ENCODE results near the gene AGPAT3. TPM values are rescaled to one million over a fixed set of nuclear protein-coding genes. Genes with fewer than 3 reads are reported as not detected.
A peak's percentile ranks its signal among the peaks of the same experiment; 100 is the strongest.

The AGPAT3 gene
- total and polyA plus RNA-seq, 9 donors: 11.6 to 42.1 (median 31.9) TPM

GRCh38 chr21:43880111-43880985, 15.3 kb downstream of the AGPAT3 start:
- Histone ChIP-seq H3K36me3 (no peaks in the 10 kb centered on the region), H3K27me3 (no peaks in the 10 kb centered on the region), H3K27ac (no peak overlapping the region), H3K9me3 (no peaks in the 10 kb centered on the region), H3K4me3 (no peak overlapping the region), H3K4me1 (ENCODE audit: insufficient read depth) (peaks cover 15% of the 10 kb centered on the region)
- TF ChIP-seq, protein P1, sequence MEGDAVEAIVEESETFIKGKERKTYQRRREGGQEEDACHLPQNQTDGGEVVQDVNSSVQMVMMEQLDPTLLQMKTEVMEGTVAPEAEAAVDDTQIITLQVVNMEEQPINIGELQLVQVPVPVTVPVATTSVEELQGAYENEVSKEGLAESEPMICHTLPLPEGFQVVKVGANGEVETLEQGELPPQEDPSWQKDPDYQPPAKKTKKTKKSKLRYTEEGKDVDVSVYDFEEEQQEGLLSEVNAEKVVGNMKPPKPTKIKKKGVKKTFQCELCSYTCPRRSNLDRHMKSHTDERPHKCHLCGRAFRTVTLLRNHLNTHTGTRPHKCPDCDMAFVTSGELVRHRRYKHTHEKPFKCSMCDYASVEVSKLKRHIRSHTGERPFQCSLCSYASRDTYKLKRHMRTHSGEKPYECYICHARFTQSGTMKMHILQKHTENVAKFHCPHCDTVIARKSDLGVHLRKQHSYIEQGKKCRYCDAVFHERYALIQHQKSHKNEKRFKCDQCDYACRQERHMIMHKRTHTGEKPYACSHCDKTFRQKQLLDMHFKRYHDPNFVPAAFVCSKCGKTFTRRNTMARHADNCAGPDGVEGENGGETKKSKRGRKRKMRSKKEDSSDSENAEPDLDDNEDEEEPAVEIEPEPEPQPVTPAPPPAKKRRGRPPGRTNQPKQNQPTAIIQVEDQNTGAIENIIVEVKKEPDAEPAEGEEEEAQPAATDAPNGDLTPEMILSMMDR (IDR thresholded peaks at IDR 0.05): no peak
- no peak for TF ChIP-seq POLR2A (IDR thresholded peaks at IDR 0.05)
- no peak for TF ChIP-seq EP300 (IDR thresholded peaks at IDR 0.05)
- peak in 1 of 5 donors; percentile 31 for DNase-seq
- 72 to 76% (median 75%) methylated on average over 14 of the region's 14 CpGs for WGBS, 3 donors
- intact Hi-C loops (cut with DNase I): no loop called here

GRCh38 chr21:43881283-43881682, 16.3 kb downstream of the AGPAT3 start:
- H3K4me1 ChIP-seq (ENCODE audit: insufficient read depth): peaks cover 15% of the 10 kb centered on the region
- no peak overlapping the region for H3K4me3 ChIP-seq
- H3K27ac ChIP-seq: no peak overlapping the region
- TF ChIP-seq, protein P1 (IDR thresholded peaks at IDR 0.05): no peak
- TF ChIP-seq EP300 (IDR thresholded peaks at IDR 0.05) (no peak), POLR2A (IDR thresholded peaks at IDR 0.05) (no peak)
- no peaks in the 10 kb centered on the region for H3K27me3 ChIP-seq
- H3K9me3 ChIP-seq: no peaks in the 10 kb centered on the region
- WGBS, 3 donors: 80 to 84% (median 83%) methylated on average over 6 of the region's 6 CpGs
- no peaks in the 10 kb centered on the region for H3K36me3 ChIP-seq
- intact Hi-C loops (cut with DNase I): no loop called here
- DNase-seq: peak in 1 of 5 donors; percentile 11

- no peak overlapping the region for H3K4me3 ChIP-seq
- H3K27ac ChIP-seq: no peak overlapping the region
- no peaks in the 10 kb centered on the region for H3K9me3 ChIP-seq
- no peaks in the 10 kb centered on the region for H3K27me3 ChIP-seq
- intact Hi-C loops (cut with DNase I): no loop called here
- TF ChIP-seq POLR2A (IDR thresholded peaks at IDR 0.05) (no peak), EP300 (IDR thresholded peaks at IDR 0.05) (no peak)
- TF ChIP-seq, protein P1 (IDR thresholded peaks at IDR 0.05): no peak
- H3K4me1 ChIP-seq (ENCODE audit: insufficient read depth): peaks cover 15% of the 10 kb centered on the region
- no peaks in the 10 kb centered on the region for H3K36me3 ChIP-seq
- peak in 1 of 5 donors; percentile 19 for DNase-seq
- 96 to 98% (median 96%) methylated on average over 8 of the region's 8 CpGs for WGBS, 3 donors
These were observed 16.9 kb downstream of the AGPAT3 start for GRCh38 chr21:43881935-43882334.

- intact Hi-C loops (cut with DNase I): no loop called here
These were observed 18.0 kb downstream of the AGPAT3 start for GRCh38 chr21:43882952-43883545.

More at GRCh38 chr21:43882952-43883545, 18.0 kb downstream of the AGPAT3 start:
- no peaks in the 10 kb centered on the region for H3K9me3 ChIP-seq
- 89 to 90% (median 89%) methylated on average over 11 of the region's 11 CpGs for WGBS, 3 donors
- DNase-seq: peak in 1 of 5 donors; percentile 32
- H3K4me3 ChIP-seq: no peak overlapping the region
- TF ChIP-seq, protein P1 (IDR thresholded peaks at IDR 0.05): no peak
- TF ChIP-seq EP300 (IDR thresholded peaks at IDR 0.05) (no peak), POLR2A (IDR thresholded peaks at IDR 0.05) (no peak)
- H3K27ac ChIP-seq: no peak overlapping the region
- no peaks in the 10 kb centered on the region for H3K27me3 ChIP-seq
- H3K36me3 ChIP-seq: no peaks in the 10 kb centered on the region
- peaks cover 11% of the 10 kb centered on the region for H3K4me1 ChIP-seq (ENCODE audit: insufficient read depth)

Data from ovary (tissue), 9 donors.